DLD1 (cell line): ENCODE results near the gene FAM120B.

Experiments used
- in situ Hi-C: cut with HindIII; loops from 2 replicates; pipeline ENCODE4 v1.10.0; 2017; ENCODE audit warnings: low sequenced_read_pairs

The FAM120B gene

GRCh38 chr6:170269846-170270541 lies 36.6 kb upstream of the FAM120B start:
- in situ Hi-C loops, result loop anchor here (25.0 kb wide), 2 partner anchors 158 to 458 kb away; no protein-coding TSS in a partner anchor

GRCh38 chr6:170270984-170271593 lies 35.5 kb upstream of the FAM120B start:
- in situ Hi-C loops, result loop anchor here (25.0 kb wide), 2 partner anchors 159 to 459 kb away; no protein-coding TSS in a partner anchor

GRCh38 chr6:170271771-170272314 lies 34.7 kb upstream of the FAM120B start:
- in situ Hi-C loops, result loop anchor here (25.0 kb wide), 2 partner anchors 160 to 460 kb away; no protein-coding TSS in a partner anchor

GRCh38 chr6:170272341-170273065 lies 34.1 kb upstream of the FAM120B start:
- in situ Hi-C loops, result loop anchor here (25.0 kb wide), 2 partner anchors 160 to 460 kb away; no protein-coding TSS in a partner anchor

- in situ Hi-C loops, result loop anchor here (25.0 kb wide), 2 partner anchors 161 to 461 kb away; no protein-coding TSS in a partner anchor
These were observed 33.4 kb upstream of the FAM120B start for GRCh38 chr6:170273191-170273590.

- in situ Hi-C loops, result loop anchor here (25.0 kb wide), 2 partner anchors 161 to 461 kb away; no protein-coding TSS in a partner anchor
These were observed 32.9 kb upstream of the FAM120B start for GRCh38 chr6:170273681-170274080.

- in situ Hi-C loops, result loop anchor here (25.0 kb wide), 2 partner anchors 163 to 463 kb away; no protein-coding TSS in a partner anchor
These were observed 31.6 kb upstream of the FAM120B start for GRCh38 chr6:170274713-170275560.

GRCh38 chr6:170276369-170277057 lies 30.0 kb upstream of the FAM120B start:
- in situ Hi-C loops, result no loop called here

GRCh38 chr6:170277893-170278742 lies 28.4 kb upstream of the FAM120B start:
- in situ Hi-C loops, result no loop called here

- in situ Hi-C loops, result no loop called here
These were observed 27.8 kb upstream of the FAM120B start for GRCh38 chr6:170278743-170279094.

- in situ Hi-C loops, result no loop called here
These were observed 27.1 kb upstream of the FAM120B start for GRCh38 chr6:170279426-170279825.

- in situ Hi-C loops, result no loop called here
These were observed 26.4 kb upstream of the FAM120B start for GRCh38 chr6:170279977-170280688.

GRCh38 chr6:170280689-170281045 lies 25.9 kb upstream of the FAM120B start:
- in situ Hi-C loops, result no loop called here

GRCh38 chr6:170281331-170282292 lies 24.9 kb upstream of the FAM120B start:
- in situ Hi-C loops, result no loop called here

GRCh38 chr6:170282512-170283158 lies 23.9 kb upstream of the FAM120B start:
- in situ Hi-C loops, result no loop called here

GRCh38 chr6:170283212-170284081 lies 23.1 kb upstream of the FAM120B start:
- in situ Hi-C loops, result no loop called here
